H1 (cell line): Measurements from ENCODE around the gene HMGB4. TPM values are rescaled to one million over a fixed set of nuclear protein-coding genes. Genes with fewer than 3 reads are reported as not detected.

Experiments
- CTCF ChIA-PET: fragments of 300-600 bp; sonication (Branson Sonifier 250); formaldehyde crosslinking; loops from one replicate; lab custom pipeline; 2021; ENCODE audit not compliant: partially characterized antibody; lab: Charles Lee
- POLR2A ChIA-PET: fragments of 300-600 bp; sonication (Branson Sonifier 250); formaldehyde crosslinking; loops from one replicate; lab custom pipeline; 2021; ENCODE audit warnings: inconsistent platforms; ENCODE audit not compliant: partially characterized antibody; lab: Charles Lee
- DNase-seq, 2 experiments: peaks; one replicate each; pipeline versions ENCODE4 v3.0.0 to v3.0.0-alpha.2; 2010 to 2022; ENCODE audit warnings: low spot score in 2 of 2, low read depth in 1 of 2, mixed read lengths in 1 of 2
- FAIRE-seq: peaks from 2 replicates; lab custom pipeline; 2011; peaks lifted over from hg19 to GRCh38; lab: Jason Lieb, UNC
- H2AFZ ChIP-seq: 2 replicates; pipeline ENCODE4 v1.8.1; 2012; ENCODE audit warnings: low read length, inconsistent platforms
- H2AK5ac ChIP-seq: 2 replicates; pipeline ENCODE4 v1.6.1; 2013; ENCODE audit warnings: low read depth, low read length
- H2BK120ac ChIP-seq: replicated peaks from 2 replicates; pipeline ENCODE3; 2013; ENCODE audit warnings: low read depth, low read length, inconsistent platforms
- H2BK12ac ChIP-seq: 2 replicates; pipeline ENCODE4 v1.6.1; 2013; ENCODE audit warnings: low read depth, low read length
- H2BK15ac ChIP-seq: 2 replicates; pipeline ENCODE4 v1.6.1; 2013; ENCODE audit warnings: low read length
- H2BK20ac ChIP-seq: 2 replicates; pipeline ENCODE4 v1.6.1; 2013; ENCODE audit warnings: low read length
- H2BK5ac ChIP-seq: 2 replicates; pipeline ENCODE4 v1.6.1; 2013; ENCODE audit warnings: low read depth, low read length
- H3K14ac ChIP-seq: 2 replicates; pipeline ENCODE4 v1.6.1; 2013; ENCODE audit warnings: inconsistent platforms; ENCODE audit not compliant: insufficient read length
- H3K18ac ChIP-seq: 2 replicates; pipeline ENCODE4 v1.6.1; 2013; ENCODE audit warnings: low read length; ENCODE audit errors: extremely low read depth
- H3K23ac ChIP-seq: 2 replicates; pipeline ENCODE4 v1.6.1; 2013; ENCODE audit warnings: inconsistent platforms; ENCODE audit not compliant: insufficient read length
- H3K23me2 ChIP-seq: 2 replicates; pipeline ENCODE4 v1.6.1; 2013; ENCODE audit warnings: low read depth, low read length
- H3K27ac ChIP-seq: 2 replicates; pipeline ENCODE4 v1.6.1; 2011; ENCODE audit warnings: low read depth, low read length, inconsistent platforms
- H3K27me3 ChIP-seq, 4 experiments: replicated peaks in 1 of 4; 1 replicate in 1 of 4; 2 replicates in 3 of 4; pipeline versions ENCODE4 v1.6.1 to v1.8.1; 2011 to 2013; ENCODE audit warnings: low read length in 3 of 4, mild to moderate bottlenecking in 3 of 4, inconsistent platforms in 2 of 4, mixed read lengths in 2 of 4, moderate library complexity in 1 of 4; ENCODE audit not compliant: control insufficient read depth in 3 of 4, insufficient read depth in 3 of 4; ENCODE audit errors: extremely low read depth in 1 of 4
- H3K36me3 ChIP-seq, 4 experiments: 2 replicates each; pipeline versions ENCODE4 v1.6.1 to v1.8.1; 2011 to 2013; ENCODE audit warnings: mild to moderate bottlenecking in 4 of 4, low read length in 3 of 4, moderate library complexity in 2 of 4, control low read depth in 1 of 4, inconsistent platforms in 1 of 4; ENCODE audit not compliant: insufficient read depth in 4 of 4, control insufficient read depth in 2 of 4
- H3K4ac ChIP-seq: replicated peaks from 2 replicates; pipeline ENCODE3; 2013; ENCODE audit warnings: low read length, low read depth, mixed read lengths, inconsistent platforms; ENCODE audit not compliant: insufficient read length
- H3K4me1 ChIP-seq, 4 experiments: replicated peaks in 1 of 4; 1 replicate in 1 of 4; 2 replicates in 3 of 4; pipeline versions ENCODE4 v1.6.1 to v1.8.1; 2011 to 2013; ENCODE audit warnings: low read length in 3 of 4, inconsistent platforms in 2 of 4, mixed read lengths in 1 of 4; ENCODE audit not compliant: insufficient read depth in 4 of 4, control insufficient read depth in 3 of 4
- H3K4me2 ChIP-seq, 2 experiments: 2 replicates each; pipeline versions ENCODE4 v1.6.1 to v1.8.1; 2011 to 2013; ENCODE audit warnings: low read depth in 2 of 2, low read length in 2 of 2, control low read depth in 1 of 2, inconsistent platforms in 1 of 2, mild to moderate bottlenecking in 1 of 2; ENCODE audit not compliant: insufficient read depth in 1 of 2
- H3K4me3 ChIP-seq, 4 experiments: fragments of 200-600, 300-600 bp in 1 of 4; sonication (generic), shearing (Covaris generic), sonication (Bioruptor Twin) in 1 of 4; 2 replicates each; pipeline versions ENCODE4 v1.5.1 to v1.8.1; 2011 to 2016; ENCODE audit warnings: low read length in 4 of 4, low read depth in 3 of 4, control low read depth in 2 of 4, inconsistent platforms in 2 of 4, mild to moderate bottlenecking in 2 of 4, mixed read lengths in 1 of 4, moderate library complexity in 1 of 4; ENCODE audit not compliant: insufficient read depth in 2 of 4; ENCODE audit errors: extremely low read depth in 1 of 4
- H3K56ac ChIP-seq: replicated peaks from 2 replicates; pipeline ENCODE3; 2013; ENCODE audit warnings: low read depth, mild to moderate bottlenecking, mixed read lengths, low read length, inconsistent platforms; ENCODE audit not compliant: insufficient read length
- H3K79me1 ChIP-seq: 2 replicates; pipeline ENCODE4 v1.6.1; 2013; ENCODE audit warnings: low read depth, low read length, control low read depth
- H3K79me2 ChIP-seq, 2 experiments: 2 replicates each; pipeline versions ENCODE4 v1.6.1 to v1.8.1; 2012 to 2013; ENCODE audit warnings: low read length in 2 of 2, mild to moderate bottlenecking in 2 of 2, inconsistent platforms in 1 of 2; ENCODE audit not compliant: insufficient read depth in 2 of 2, control insufficient read depth in 1 of 2
- H3K9ac ChIP-seq, 4 experiments: replicated peaks in 1 of 4; 1 replicate in 1 of 4; 2 replicates in 3 of 4; pipeline versions ENCODE4 v1.6.1 to v1.8.1; 2011 to 2013; ENCODE audit warnings: low read depth in 3 of 4, low read length in 3 of 4, control low read depth in 2 of 4, mild to moderate bottlenecking in 2 of 4, moderate library complexity in 2 of 4, inconsistent platforms in 1 of 4; ENCODE audit errors: extremely low read depth in 1 of 4
- H3K9me3 ChIP-seq, 2 experiments: 2 replicates each; pipeline versions ENCODE4 v1.6.1 to v1.8.1; 2012 to 2013; ENCODE audit warnings: mild to moderate bottlenecking in 2 of 2, moderate library complexity in 2 of 2, control low read depth in 1 of 2, inconsistent platforms in 1 of 2, low read depth in 1 of 2, low read length in 1 of 2, mixed read lengths in 1 of 2; ENCODE audit not compliant: insufficient read depth in 2 of 2
- H4K20me1 ChIP-seq, 2 experiments: replicated peaks in 1 of 2; 2 replicates each; pipeline versions ENCODE3 to v1.8.1; 2011 to 2013; ENCODE audit warnings: inconsistent platforms in 2 of 2, low read length in 2 of 2, mild to moderate bottlenecking in 1 of 2; ENCODE audit not compliant: insufficient read depth in 2 of 2, control insufficient read depth in 1 of 2
- H4K5ac ChIP-seq: 2 replicates; pipeline ENCODE4 v1.6.1; 2013; ENCODE audit warnings: low read length, low read depth, mixed read lengths, inconsistent platforms; ENCODE audit not compliant: insufficient read length
- H4K8ac ChIP-seq: 2 replicates; pipeline ENCODE4 v1.8.0; 2013; ENCODE audit warnings: mild to moderate bottlenecking, moderate library complexity, low read length, inconsistent platforms; ENCODE audit not compliant: insufficient read depth; ENCODE audit errors: extremely low read depth
- H4K91ac ChIP-seq: replicated peaks from 2 replicates; pipeline ENCODE3; 2013; ENCODE audit warnings: low read length, mixed read lengths, inconsistent platforms; ENCODE audit not compliant: insufficient read length
- CBX8 ChIP-seq: fragments of 300-800, 300-1000 bp; sonication (generic); IDR thresholded peaks from 2 replicates; pipeline ENCODE4 v1.7.1; 2016; ENCODE audit warnings: low read depth, low read length, borderline replicate concordance
- CHD1 ChIP-seq: IDR thresholded peaks from 2 replicates; pipeline ENCODE4 v1.6.1; 2012; ENCODE audit warnings: low read depth, low read length, improper control_type of control experiment
- EGR1 ChIP-seq: IDR thresholded peaks from 2 replicates; pipeline ENCODE4 v1.6.1; 2011; ENCODE audit warnings: low read depth, low read length, borderline replicate concordance
- EP300 ChIP-seq, 2 experiments: IDR thresholded peaks; 1 replicate in 1 of 2; 2 replicates in 1 of 2; pipeline ENCODE4 v1.6.1; 2011 to 2012; ENCODE audit warnings: low read depth in 2 of 2, low read length in 2 of 2, mild to moderate bottlenecking in 2 of 2, borderline replicate concordance in 1 of 2, inconsistent platforms in 1 of 2, moderate library complexity in 1 of 2
- NANOG ChIP-seq: IDR thresholded peaks from 2 replicates; pipeline ENCODE4 v1.6.1; 2011; ENCODE audit warnings: low read length, low read depth, mild to moderate bottlenecking, inconsistent platforms; ENCODE audit not compliant: insufficient read depth, poor library complexity, severe bottlenecking
- POLR2A ChIP-seq, 2 experiments: IDR thresholded peaks; 1 replicate in 1 of 2; 2 replicates in 1 of 2; pipeline ENCODE4 v1.6.1; 2011; ENCODE audit warnings: low read depth in 2 of 2, low read length in 2 of 2, mild to moderate bottlenecking in 2 of 2; ENCODE audit errors: control extremely low read depth in 1 of 2
- RXRA ChIP-seq: IDR thresholded peaks from 2 replicates; pipeline ENCODE4 v1.6.1; 2011; ENCODE audit warnings: low read depth, mild to moderate bottlenecking, low read length, moderate library complexity; ENCODE audit not compliant: insufficient read depth
- SIN3A ChIP-seq, 2 experiments: IDR thresholded peaks in 1 of 2; conservative IDR thresholded peaks in 1 of 2; 2 replicates each; pipeline ENCODE4 v1.6.1; 2011 to 2012; ENCODE audit warnings: low read length in 2 of 2, improper control_type of control experiment in 1 of 2, low read depth in 1 of 2, mild to moderate bottlenecking in 1 of 2
- SIX5 ChIP-seq: IDR thresholded peaks from 2 replicates; pipeline ENCODE4 v1.6.1; 2011; ENCODE audit warnings: mild to moderate bottlenecking, low read depth, low read length
- ZNF274 ChIP-seq: IDR thresholded peaks from 2 replicates; pipeline ENCODE4 v1.7.0; 2012; ENCODE audit warnings: low read length, borderline replicate concordance; ENCODE audit errors: extremely low read depth
- polyA plus RNA-seq, 7 experiments: library from polyadenylated mRNA; depleted of rRNA in 3 of 7; stranded (reverse) in 5 of 7; unstranded in 2 of 7; fragments of >200 nt in 5 of 7; fragments of 200-250 nt in 2 of 7; gene quantifications; 1 replicate in 5 of 7; 2 replicates in 1 of 7; 4 replicates in 1 of 7; pipeline versions ENCODE4 v1.2.1 to v1.2.3, GENCODE V29; 2011 to 2013; ENCODE audit warnings: missing spikeins in 2 of 7, mixed read lengths in 2 of 7
- total RNA-seq: library from RNA; stranded (reverse); fragmentation: NEBNext Ultra II Directional; extraction: Animal tissue kit (Norgen Biotek cat#: 25700); gene quantifications from 2 replicates; pipeline ENCODE4 v1.2.1, GENCODE V29; 2021

The HMGB4 gene
- total and polyA plus RNA-seq, 2 of the 8 experiments (the other 6 are each of a cell fraction or from before 2014, with no cell fraction given): not detected

GRCh38 chr1:33872275-33872674 is 8.4 kb downstream of the HMGB4 start:
- H4K20me1 ChIP-seq: no peaks in the 10 kb centered on the region
- no peak for TF ChIP-seq ZNF274
- TF ChIP-seq RXRA: no peak
- no peak for TF ChIP-seq SIX5
- TF ChIP-seq EP300 (IDR thresholded peaks at IDR 0.05; ENCODE audit: borderline replicate concordance in 1 of 2, low read depth in 2 of 2, low read length in 2 of 2): no peak
- no peak for TF ChIP-seq SIN3A (conservative IDR thresholded peaks at IDR 0.05 in 1 of 2, IDR thresholded peaks at IDR 0.05 in 1 of 2; ENCODE audit: low read depth in 1 of 2, low read length in 2 of 2)
- no peak for TF ChIP-seq CHD1
- no peak for TF ChIP-seq EGR1
- TF ChIP-seq POLR2A (IDR thresholded peaks at IDR 0.05; ENCODE audit: control extremely low read depth in 1 of 2, low read depth in 2 of 2, low read length in 2 of 2): no peak
- TF ChIP-seq CBX8: no peak
- TF ChIP-seq NANOG: no peak
- no peak overlapping the region for H3K14ac ChIP-seq
- no peak overlapping the region for H4K5ac ChIP-seq
- no peak overlapping the region for H2BK5ac ChIP-seq
- no peak overlapping the region for H2BK120ac ChIP-seq
- no peak overlapping the region for H3K56ac ChIP-seq
- no peak overlapping the region for H3K4ac ChIP-seq
- no peaks in the 10 kb centered on the region; a peak in 1 of 8 replicates for H3K36me3 ChIP-seq
- no peaks in the 10 kb centered on the region; a peak in 1 of 4 replicates for H3K9me3 ChIP-seq
- H3K23me2 ChIP-seq: no peaks in the 10 kb centered on the region
- ChIA-PET POLR2A (interaction anchor here (0.9 kb wide), 1 partner anchor 21 kb away, joined by 3 read pairs; no protein-coding TSS in a partner anchor), CTCF (interaction anchor here (0.8 to 1.5 kb wide), 3 partner anchors 10 to 233 kb away, joined by 3 to 6 read pairs (median 5); no protein-coding TSS in a partner anchor)
- H2BK15ac ChIP-seq: no peak overlapping the region
- no peaks in the 10 kb centered on the region for H3K27me3 ChIP-seq
- H3K4me2 ChIP-seq: no peak overlapping the region
- no peak overlapping the region for H3K18ac ChIP-seq
- H4K8ac ChIP-seq: no peak overlapping the region
- no peaks in the 10 kb centered on the region; the same call in 1 of the 2 replicates for H3K79me1 ChIP-seq
- H2BK20ac ChIP-seq: no peak overlapping the region
- no peak overlapping the region for H4K91ac ChIP-seq
- H3K79me2 ChIP-seq: no peaks in the 10 kb centered on the region
- H3K23ac ChIP-seq: no peak overlapping the region
- H2AFZ ChIP-seq: no peak overlapping the region
- DNase-seq (no peak), FAIRE-seq (no peak)
- H3K4me3 ChIP-seq: no peak overlapping the region
- no peak overlapping the region for H3K9ac ChIP-seq
- H3K4me1 ChIP-seq: peaks cover 0 to 4% (median 1%) of the 10 kb centered on the region in 4 experiments; a peak in 4 of 7 replicates
- no peak overlapping the region for H2BK12ac ChIP-seq
- no peak overlapping the region for H2AK5ac ChIP-seq
- no peak overlapping the region for H3K27ac ChIP-seq
